ENCODE results near the gene TSPAN18. TPM values are rescaled to one million over a fixed set of nuclear protein-coding genes. Genes with fewer than 3 reads are reported as not detected.
A peak's percentile ranks its signal among the peaks of the same experiment; 100 is the strongest.

Gene TSPAN18
- total RNA-seq, 1 donor from 2014 or later = 26.3 TPM

GRCh38 chr11:44847316-44847715 lies 120.6 kb downstream of the TSPAN18 start:
- DNase-seq (ENCODE audit: low read depth in 2 of 2) = no peak

- no peak for DNase-seq (ENCODE audit: low read depth in 2 of 2)
Measured at GRCh38 chr11:44848203-44848962, 121.6 kb downstream of the TSPAN18 start.

- no peak for DNase-seq (ENCODE audit: low read depth in 2 of 2)
Measured at GRCh38 chr11:44848963-44849350, 122.2 kb downstream of the TSPAN18 start.

DNA sequence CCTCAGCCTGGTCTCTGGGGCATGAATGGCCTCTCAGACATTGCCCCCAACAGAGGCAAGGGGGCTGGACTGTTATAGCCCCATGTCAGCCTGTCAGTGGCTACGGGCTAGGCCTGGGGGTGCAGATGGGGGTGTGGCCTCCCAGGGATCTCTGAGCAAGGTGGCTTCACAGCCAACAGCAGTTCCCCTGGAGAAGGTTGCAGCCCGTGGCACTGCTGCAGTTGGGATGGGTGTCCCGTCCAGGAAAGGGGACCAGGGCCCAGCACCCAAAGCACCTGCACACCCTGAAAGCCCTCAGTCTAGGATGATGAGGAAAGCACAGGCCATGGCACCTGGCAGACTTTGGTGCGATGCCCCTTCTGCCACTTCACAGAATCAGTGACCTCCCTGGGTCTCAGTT lies 122.7 kb downstream of the TSPAN18 start:
- no peak for DNase-seq (ENCODE audit: low read depth in 2 of 2)

DNA sequence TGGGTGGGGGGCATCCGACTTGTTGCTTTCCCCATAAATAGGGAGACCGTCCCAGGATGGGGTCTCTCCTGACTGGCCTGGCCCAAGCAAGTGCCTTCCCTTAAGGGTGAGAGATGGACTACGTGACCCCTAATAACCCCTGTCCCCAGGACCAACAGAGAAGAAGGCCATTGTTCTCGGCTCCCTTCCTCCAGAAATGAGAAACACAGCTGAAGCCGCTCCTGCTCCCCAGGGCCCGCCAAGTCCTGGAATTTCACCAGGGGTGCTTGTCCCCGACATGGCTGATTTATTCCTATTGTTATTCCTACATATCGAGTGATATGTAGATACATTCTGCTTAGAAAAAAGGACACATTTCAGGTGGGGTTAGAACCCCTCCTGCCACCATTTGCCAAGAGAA lies 123.2 kb downstream of the TSPAN18 start:
- no peak for DNase-seq (ENCODE audit: low read depth in 2 of 2)

GRCh38 chr11:44851496-44851895 lies 124.7 kb downstream of the TSPAN18 start:
- DNase-seq (ENCODE audit: low read depth in 2 of 2) = no peak

- no peak for DNase-seq (ENCODE audit: low read depth in 2 of 2)
Measured at GRCh38 chr11:44852159-44852747, 125.5 kb downstream of the TSPAN18 start.

- DNase-seq (ENCODE audit: low read depth in 2 of 2) = no peak
Measured at GRCh38 chr11:44852952-44853351, 126.2 kb downstream of the TSPAN18 start.

DNA sequence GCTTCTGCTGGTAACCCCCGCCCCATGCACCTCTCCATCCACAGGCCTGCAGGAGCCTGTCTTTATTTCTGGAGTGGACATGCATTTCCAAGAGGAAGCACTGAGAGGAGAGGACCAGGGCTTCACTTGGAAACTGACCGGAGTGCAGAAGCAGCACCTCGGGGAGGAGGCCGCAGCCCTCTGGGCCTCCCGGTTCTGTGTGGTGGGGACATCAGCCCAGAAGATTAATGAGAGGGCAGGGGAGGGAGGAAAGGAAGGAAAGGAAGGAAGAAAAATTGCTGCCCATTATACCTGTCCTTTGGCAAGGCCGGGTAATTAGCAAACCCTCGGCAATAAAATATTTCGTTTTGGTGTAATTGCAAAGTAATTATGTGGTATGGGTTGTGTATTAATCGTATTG lies 126.9 kb downstream of the TSPAN18 start:
- no peak for DNase-seq (ENCODE audit: low read depth in 2 of 2)

- DNase-seq (ENCODE audit: low read depth in 2 of 2) = no peak
Measured at GRCh38 chr11:44854086-44854485, 127.3 kb downstream of the TSPAN18 start.

DNA sequence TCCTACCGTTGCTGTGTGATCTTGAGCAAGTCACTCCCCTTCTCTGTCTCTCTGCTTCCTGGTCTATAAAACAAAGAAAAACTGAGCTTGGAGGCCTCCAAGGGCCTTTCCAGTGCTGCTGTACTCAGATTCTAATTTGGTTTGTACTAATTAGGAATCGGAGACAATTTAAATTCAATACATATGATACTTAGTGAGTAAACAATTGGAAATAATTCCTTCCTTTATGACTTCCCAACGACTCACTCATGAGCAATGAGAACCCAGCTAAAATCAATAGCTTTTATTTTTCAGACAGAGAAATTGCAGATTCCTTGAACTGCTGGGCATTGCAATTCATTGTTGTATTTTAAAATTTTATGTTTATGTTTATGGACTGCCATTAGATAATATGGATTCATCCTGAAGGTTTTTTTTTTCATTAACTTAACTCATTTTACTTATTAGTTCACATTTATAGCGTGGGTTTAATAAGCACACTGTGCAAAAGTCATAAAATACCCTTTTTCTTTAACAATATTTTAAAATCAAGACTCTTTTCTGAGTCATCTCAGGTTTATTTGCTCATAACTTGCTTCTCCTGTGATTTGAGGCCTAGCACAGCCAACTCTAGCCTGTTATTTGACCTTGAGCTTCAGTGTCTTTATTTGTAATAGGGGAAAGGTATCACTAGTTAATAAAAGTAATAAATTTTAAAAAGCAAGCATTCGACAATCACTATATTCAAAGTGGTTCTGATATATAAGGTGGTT lies 128.2 kb downstream of the TSPAN18 start:
- DNase-seq (ENCODE audit: low read depth in 2 of 2) = no peak

DNA sequence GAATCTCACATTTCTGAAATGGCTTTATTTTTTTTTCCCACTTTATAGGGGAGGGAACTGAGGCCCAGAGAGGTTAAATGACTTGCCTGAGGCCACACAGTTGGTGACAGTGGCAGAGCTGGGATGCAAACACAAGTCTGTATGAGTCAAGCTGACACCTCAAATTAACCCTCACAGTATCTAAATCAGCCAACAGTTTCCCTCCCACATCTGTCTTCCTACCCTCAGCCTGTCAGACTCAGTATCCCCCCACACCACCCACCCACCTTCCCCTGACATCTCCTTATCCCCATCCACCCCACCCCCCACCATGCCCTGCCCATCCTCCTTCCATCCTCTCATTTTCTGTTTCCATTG lies 128.7 kb downstream of the TSPAN18 start:
- DNase-seq (ENCODE audit: low read depth in 2 of 2) = no peak

- no peak for DNase-seq (ENCODE audit: low read depth in 2 of 2)
Measured at GRCh38 chr11:44857490-44858090, 130.8 kb downstream of the TSPAN18 start.

DNA sequence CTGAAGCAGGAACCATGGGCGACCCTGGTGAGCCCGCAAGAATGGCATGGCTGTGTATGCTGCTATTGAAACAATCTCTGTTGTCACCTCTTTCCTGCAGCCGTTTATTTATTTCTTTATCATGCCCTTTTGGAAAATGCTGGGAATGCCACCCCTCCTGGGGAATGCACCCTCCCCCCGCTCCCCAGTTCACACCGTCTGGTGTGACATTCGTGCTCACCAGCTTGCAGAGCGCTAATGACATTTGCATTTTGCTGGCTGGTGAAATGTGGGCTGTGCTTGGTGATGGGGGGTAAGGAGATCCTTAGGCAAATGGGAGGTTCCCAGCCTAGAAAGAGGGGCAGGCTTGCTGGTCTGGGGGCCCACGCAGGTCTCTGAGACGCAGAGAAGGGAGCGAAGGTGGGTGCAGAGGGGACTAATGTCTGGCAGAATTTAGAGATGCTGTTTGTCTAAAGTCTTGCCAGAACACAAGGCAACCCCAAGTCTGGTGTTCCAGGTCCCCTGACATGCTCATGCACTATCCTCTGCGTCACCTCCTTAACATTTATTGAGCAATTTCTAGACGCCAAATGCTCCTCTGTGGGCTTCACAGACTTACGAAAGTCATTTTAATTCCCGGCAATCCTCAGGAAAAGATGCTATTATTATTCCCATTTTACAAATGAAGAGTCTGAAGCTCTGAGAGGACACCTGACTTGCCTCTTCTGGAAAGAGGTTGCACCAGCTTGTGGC lies 132.2 kb downstream of the TSPAN18 start:
- DNase-seq (ENCODE audit: low read depth in 2 of 2) = no peak

GRCh38 chr11:44859528-44859925 lies 132.8 kb downstream of the TSPAN18 start:
- no peak for DNase-seq (ENCODE audit: low read depth in 2 of 2)

DNA sequence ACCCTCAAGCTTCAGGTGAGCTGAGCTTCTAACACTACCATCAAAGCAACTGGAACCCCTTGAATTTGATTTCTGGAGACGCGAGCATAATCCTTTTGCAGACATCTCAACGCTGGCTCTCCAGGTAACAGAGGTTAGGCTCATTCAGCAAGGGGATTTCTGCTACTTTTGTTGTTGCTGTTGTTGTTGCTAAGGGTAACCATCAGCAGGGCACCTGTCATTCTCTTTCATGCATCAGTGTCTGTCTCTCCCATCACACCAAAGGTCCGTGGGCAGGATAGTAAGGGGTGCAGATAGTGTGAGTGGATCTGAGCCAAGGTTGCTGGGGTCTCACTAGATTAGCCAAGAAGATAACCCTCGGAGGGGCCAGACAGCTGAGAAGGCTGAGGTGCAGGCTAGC lies 133.6 kb downstream of the TSPAN18 start:
- DNase-seq (ENCODE audit: low read depth in 2 of 2) = no peak

DNA sequence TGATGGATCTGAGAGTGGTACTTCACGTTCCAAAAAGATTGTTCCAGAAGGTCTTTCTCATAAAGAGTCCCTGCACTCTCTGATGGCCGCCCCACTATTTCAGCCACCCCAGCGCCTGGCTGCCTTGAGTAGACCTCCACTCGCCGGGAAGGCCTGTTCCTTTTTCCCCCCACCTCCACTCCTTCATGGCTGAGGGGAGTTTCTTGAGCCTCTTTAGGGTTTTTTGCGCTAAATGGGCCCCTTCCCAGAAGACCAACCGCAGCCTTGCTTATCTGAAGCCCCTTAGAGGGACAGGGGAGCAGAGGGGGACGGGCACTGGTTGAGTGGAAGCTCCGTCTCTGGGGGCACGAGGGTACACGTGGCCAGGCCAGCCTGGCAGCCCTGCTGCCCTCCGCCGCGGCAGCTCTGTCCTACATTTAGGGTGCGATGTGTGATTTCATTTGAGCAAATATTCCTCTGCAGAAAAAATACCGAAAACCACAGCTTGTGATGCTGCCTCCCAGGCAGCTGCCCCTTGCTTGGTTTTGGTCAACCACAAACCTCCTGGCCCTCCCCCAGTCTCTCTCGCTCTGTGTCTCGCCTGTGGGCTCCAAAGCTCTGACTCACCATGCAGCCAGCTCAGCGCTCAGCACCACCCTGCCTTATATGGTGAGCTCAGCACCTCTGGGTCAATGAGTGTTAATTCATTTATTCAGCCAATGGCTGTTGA lies 135.2 kb downstream of the TSPAN18 start:
- peak; percentile 50 to 88 for DNase-seq (ENCODE audit: low read depth in 2 of 2)

DNA sequence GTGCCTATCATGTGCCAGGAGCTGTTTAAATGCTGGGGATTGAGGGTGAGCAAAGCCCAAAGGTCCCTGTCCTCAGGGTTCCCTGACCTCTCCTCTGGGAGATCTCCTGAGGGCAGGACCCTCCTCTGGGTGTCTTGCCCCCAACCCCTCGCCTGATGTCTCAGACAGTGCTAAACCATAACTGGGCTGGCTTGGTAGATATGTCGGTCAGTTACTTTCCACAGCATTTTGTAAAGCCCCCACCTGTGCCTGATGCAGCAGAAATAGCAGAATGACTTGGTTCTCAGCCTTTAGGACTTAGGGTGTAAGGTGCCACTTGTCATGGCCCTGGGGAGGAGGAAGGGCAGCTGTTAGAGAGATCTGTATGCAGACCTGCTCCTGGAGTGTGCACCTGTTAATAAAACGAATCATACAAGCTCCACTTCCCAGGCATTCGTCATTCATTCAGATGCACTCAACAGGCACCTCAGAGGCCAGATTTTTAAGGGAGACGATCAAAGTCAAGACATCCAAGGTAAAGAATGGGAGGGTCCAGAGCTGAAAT lies 135.9 kb downstream of the TSPAN18 start:
- no peak for DNase-seq (ENCODE audit: low read depth in 2 of 2)

GRCh38 chr11:44863231-44863630 lies 136.5 kb downstream of the TSPAN18 start:
- DNase-seq (ENCODE audit: low read depth in 2 of 2) = no peak

GRCh38 chr11:44865866-44866272 lies 139.1 kb downstream of the TSPAN18 start:
- DNase-seq (ENCODE audit: low read depth in 2 of 2) = peak in 1 of 2 donors; percentile 34

- no peak for DNase-seq (ENCODE audit: low read depth in 2 of 2)
Measured at GRCh38 chr11:44866286-44866685, 139.5 kb downstream of the TSPAN18 start.
